Tibial nerve (tissue), 3 donors: Measurements from ENCODE around the gene CDCA5.

Experiments
- POLR2A ChIP-seq, 2 donors: fragments of 450-650 bp; IDR thresholded peaks; one replicate each; pipeline ENCODE4 v1.6.1; 2017; ENCODE audit warnings: antibody characterized with exemption in 2 of 2, mild to moderate bottlenecking in 2 of 2, moderate library complexity in 2 of 2
- TF ChIP-seq, protein P1 (sequence below), 5 experiments: fragments of 200-600 bp in 3 of 5; fragments of 450-650 bp in 2 of 5; sonication (generic) in 3 of 5; IDR thresholded peaks; one replicate each; pipeline ENCODE4 v1.5.1; 2016 to 2019; ENCODE audit warnings: antibody characterized with exemption in 5 of 5, mild to moderate bottlenecking in 3 of 5, moderate library complexity in 2 of 5

DNA sequence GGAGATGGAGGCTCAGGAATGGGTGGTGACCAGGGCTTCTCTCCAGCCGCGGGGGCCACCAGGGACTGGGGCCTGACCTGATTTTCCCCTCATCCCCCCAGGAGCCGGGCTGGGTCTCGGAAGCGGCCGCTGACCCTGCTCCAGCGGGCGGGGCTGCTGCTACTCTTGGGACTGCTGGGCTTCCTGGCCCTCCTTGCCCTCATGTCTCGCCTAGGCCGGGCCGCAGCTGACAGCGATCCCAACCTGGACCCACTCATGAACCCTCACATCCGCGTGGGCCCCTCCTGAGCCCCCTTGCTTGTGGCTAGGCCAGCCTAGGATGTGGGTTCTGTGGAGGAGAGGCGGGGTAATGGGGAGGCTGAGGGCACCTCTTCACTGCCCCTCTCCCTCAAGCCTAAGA is 4.0 kb upstream of the CDCA5 start:
- TF ChIP-seq, protein P1, sequence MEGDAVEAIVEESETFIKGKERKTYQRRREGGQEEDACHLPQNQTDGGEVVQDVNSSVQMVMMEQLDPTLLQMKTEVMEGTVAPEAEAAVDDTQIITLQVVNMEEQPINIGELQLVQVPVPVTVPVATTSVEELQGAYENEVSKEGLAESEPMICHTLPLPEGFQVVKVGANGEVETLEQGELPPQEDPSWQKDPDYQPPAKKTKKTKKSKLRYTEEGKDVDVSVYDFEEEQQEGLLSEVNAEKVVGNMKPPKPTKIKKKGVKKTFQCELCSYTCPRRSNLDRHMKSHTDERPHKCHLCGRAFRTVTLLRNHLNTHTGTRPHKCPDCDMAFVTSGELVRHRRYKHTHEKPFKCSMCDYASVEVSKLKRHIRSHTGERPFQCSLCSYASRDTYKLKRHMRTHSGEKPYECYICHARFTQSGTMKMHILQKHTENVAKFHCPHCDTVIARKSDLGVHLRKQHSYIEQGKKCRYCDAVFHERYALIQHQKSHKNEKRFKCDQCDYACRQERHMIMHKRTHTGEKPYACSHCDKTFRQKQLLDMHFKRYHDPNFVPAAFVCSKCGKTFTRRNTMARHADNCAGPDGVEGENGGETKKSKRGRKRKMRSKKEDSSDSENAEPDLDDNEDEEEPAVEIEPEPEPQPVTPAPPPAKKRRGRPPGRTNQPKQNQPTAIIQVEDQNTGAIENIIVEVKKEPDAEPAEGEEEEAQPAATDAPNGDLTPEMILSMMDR (IDR thresholded peaks at IDR 0.05), result no peak
- TF ChIP-seq POLR2A (IDR thresholded peaks at IDR 0.05), result no peak
